Pulmonary artery endothelial cell (primary cell): Measurements from ENCODE around the gene DSTYK. TPM values are rescaled to one million over a fixed set of nuclear protein-coding genes. Genes with fewer than 3 reads are reported as not detected.
"Not testable (repeated sequence)": the region's sequence is repeated elsewhere in the genome, so short reads cannot be mapped to it uniquely, and the experiment has no call there.

ENCODE experiments used
- DNase-seq: peaks from one replicate; pipeline ENCODE4 v3.0.0-alpha.2; 2011; ENCODE audit warnings: low read depth, low spot score
- total RNA-seq: library from RNA; depleted of rRNA; stranded (reverse); fragments of >200 nt; gene quantifications from 2 replicates; pipeline ENCODE4 v1.2.3, GENCODE V29; 2014

The DSTYK gene
- total RNA-seq, 1 donor from 2014 or later: 11.1 TPM

- no peak for DNase-seq
These were observed 8.9 kb upstream of the DSTYK start for GRCh38 chr1:205220421-205220820.

DNA sequence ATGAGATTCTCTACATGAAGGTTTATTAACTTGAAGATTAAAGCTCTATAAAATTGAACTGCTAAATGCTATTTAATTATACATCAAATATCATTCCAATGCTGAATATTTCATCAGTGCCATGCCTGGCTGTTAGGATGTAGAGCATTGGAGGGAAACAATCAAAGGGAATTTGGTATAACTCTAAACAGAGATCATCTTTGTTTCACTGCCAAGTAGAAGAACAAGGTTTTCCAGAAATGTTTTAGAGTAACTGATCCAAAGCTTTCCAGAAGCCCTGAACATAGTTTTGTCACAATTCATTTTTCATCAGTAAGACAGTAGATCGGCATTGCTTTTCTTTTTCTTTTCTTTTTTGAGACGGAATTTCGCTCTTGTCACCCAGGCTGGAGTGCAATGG is 5.9 kb upstream of the DSTYK start:
- DNase-seq: no peak

DNA sequence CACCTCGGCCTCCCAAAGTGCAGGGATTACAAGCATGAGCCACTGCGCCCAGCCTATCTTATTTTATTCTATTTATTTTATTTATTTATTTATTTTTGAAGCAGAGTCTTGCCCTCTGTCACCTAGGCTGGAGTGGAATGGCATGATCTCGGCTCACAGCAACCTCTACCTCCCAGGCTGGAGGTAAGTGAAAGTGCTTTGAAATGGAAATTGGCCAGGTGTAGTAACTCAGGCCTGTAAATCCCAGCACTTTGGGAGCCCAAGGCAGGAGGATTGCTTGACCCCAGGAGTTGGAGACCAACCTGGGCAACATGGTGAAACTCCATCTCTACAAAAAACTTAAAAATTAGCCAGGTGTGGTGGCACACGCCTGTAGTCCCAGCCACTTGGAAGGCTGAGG is 5.1 kb upstream of the DSTYK start:
- DNase-seq: no peak

DNA sequence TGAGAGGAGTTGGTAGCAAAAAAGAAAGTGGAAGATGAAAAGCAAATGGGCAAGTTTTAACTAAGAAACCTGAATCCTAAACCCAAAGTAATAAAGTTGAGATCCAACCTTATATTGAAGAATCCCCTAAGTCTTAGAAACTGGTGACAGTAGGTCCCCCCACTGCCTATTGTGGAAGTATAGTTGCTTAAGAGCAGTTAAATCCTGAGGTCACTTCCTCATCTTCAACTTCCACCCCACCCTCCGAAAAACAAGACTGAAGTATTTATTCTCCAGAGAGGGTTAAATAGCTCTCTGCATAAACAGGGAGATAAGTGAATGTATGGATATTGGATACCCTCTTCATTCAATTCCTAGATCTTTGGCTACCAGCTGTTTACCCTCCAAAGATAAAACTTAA is 3.3 kb upstream of the DSTYK start:
- no peak for DNase-seq

- DNase-seq: no peak
These were observed 486 bp upstream of the DSTYK start for GRCh38 chr1:205211839-205212536.

DNA sequence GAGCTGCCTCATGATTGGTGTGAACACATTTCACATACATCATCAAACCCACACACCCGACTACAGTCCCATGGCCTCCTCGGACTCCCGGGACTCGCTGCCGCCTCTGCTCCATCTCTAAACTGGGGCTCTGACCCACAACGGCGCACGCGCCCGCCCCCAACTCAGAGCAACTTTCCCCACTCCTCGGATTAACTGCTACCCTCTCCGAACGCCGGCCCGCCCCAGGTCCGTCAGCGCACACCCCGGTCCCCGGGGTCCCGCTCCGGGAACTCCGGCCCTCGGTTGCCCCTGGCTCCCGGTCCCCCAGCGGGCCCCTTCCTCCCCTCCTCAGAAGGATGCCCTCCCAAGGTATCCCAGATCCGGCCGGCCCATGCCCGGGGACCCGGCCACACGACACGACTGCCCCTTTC is 740 bp downstream of the DSTYK start:
- no peak for DNase-seq

- DNase-seq: no peak
These were observed 2.7 kb downstream of the DSTYK start for GRCh38 chr1:205208811-205209210.

DNA sequence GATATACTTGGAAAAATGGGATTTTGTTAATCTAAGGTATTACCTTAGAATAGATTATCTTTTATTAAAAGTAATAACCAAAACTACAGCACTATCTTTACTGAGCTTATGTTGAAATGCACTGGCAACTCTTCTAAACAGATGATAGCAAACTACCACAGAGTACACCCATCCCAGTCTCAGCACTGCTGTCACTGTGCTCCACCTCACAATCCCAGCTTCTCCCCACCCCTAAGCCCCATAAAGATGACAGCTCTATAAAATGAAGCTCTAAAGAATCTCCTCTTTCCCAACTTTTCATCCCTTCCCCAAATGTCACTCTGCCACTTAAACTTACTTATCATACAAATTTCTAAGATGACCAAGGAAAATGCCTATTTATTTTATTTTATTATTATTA is 6.4 kb downstream of the DSTYK start:
- DNase-seq: no peak

DNA sequence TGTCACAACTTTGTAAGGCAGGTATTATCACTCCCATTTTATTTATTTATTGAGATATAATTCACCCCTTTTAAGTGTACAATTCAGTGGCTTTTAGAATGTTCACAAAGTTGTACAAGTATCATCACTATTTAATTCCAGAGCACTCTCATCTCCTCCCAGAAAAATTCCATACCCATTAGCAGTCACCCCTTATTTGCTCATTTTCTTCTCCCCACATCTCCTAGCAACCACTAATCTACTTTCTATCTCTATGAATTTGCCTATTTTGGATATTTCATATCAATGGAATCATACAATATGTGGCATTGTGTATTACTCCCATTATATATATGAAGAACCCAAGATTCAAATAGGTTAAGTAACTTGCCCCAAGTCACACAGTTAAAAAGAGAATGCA is 7.0 kb downstream of the DSTYK start:
- DNase-seq: no peak

DNA sequence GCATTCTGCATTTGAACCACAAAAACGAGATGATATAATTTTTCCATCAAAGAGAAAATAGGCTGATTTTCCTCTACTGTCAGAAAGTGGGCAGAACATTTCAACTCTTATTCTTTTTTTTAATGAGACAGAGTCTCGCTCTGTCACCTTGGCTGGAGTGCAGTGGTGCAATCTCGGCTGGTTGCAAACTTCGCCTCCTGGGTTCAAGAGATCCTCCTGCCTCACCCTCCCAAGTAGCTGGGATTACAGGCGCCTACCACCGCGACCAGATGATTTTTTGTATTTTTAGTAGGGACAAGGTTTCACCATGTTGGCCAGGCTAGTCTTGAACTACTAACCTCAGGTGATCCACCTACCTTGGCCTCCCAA is 11.6 kb downstream of the DSTYK start:
- DNase-seq: no peak

GRCh38 chr1:205199090-205199930 is 12.2 kb downstream of the DSTYK start:
- DNase-seq: no peak

DNA sequence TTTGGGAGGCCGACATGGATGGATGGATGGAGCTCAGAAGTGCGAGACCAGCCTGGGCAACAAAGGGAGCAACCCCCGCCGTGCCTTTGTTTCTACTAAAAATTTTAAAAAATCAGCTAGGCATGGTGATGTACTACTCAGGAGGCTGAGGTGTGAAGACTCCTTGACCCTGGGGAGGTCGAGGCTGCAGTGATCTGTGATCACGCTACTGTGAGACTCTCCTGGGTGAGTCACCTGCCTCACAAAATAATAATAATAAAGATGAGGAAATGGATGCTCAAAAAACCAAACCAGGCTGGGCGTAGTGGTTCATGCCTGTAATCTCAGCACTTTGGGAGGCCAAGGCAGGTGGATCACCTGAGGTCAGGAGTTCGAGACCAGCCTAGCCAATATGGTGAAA is 19.2 kb downstream of the DSTYK start:
- DNase-seq: no peak

- DNase-seq: no peak
These were observed 19.9 kb downstream of the DSTYK start for GRCh38 chr1:205191622-205192021.

DNA sequence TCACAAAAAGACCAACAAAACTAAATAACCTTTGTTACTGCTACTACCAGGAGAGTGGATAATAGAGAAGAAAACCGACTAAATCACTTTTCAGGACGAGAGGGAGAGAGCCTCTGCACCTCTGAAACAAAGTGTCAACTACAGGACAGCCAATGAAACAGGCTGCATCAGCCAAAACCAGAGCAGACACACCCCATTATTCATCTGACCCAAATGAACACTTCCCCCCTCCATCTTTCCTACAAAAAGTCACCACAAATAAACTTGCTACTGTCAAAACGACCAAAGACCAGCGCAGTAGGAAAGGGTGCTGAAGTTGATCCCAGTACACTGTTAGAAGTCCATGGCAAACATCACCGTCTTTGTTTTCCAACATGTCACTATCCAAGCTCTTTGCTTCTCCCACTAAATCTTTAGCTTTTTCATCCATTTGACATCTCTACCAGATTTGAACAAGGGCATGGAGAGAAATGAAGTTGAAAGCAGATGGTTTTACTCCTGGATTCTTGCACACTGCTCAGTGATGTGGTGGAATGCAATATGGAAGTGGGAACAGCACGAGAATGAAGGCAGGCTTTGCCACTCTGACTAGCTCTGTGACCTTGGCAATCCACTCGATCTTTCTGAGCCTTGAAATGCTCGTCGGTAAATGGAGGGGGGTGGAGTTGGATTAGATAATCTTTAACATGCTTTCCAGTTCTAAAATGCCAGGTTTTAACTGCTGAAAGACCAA is 20.5 kb downstream of the DSTYK start:
- DNase-seq: no peak

DNA sequence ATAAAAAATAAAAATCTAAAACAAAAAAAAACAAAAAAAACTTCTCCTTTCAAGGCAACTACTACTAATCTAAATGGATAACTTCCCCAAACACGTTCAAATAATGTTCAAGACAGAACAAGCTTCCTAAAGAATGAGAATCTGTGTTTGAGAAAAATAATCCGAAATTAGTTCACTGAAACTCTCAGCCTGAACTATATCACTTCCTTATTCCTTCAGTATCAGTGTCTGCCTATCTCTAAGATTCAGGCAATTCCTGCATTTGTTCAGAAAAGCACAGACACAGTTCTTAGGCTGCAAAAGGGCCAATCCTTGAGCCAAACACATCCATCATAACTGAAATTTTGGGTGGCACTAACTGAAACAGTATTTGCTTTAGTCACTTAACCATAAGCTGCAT is 22.4 kb downstream of the DSTYK start:
- DNase-seq: no peak

GRCh38 chr1:205188596-205188995 is 22.9 kb downstream of the DSTYK start:
- no peak for DNase-seq

DNA sequence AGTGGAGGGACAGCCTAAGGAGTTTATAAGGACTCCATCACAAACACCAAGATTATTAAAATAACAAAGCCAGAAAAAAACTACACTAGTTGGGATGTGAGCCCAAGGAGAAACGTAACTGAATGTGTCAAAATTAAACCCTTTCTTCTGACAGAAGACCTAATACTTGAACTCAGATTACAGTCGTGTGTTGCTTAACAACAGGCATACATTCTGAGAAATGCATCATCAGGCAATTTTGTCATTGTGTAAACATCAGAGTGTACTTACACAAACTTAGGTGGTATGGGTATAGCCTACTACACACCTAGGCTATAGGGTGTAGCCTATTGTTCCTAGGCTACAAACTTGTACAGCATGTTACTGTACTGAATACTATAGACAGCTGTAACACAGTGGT is 23.4 kb downstream of the DSTYK start:
- no peak for DNase-seq

DNA sequence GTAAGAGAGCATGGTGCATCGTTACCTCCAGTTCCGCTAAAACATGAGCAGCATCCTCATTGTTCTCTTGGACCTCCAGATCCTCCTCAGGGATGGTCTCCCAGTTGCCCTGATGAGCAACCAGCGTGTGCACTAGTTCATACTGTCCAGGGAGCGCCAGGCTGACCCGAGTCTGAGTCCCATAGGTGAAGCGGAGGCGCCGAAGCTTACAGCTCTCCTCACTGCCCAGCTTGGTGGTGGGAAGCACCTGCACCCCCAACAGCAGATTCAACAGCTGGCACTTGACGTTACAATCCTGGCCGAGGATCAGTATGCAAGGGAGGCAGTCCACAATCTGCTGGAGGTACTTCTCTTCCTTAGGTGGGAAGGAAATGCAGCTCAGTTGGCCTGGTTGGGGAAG is 24.1 kb downstream of the DSTYK start:
- no peak for DNase-seq

DNA sequence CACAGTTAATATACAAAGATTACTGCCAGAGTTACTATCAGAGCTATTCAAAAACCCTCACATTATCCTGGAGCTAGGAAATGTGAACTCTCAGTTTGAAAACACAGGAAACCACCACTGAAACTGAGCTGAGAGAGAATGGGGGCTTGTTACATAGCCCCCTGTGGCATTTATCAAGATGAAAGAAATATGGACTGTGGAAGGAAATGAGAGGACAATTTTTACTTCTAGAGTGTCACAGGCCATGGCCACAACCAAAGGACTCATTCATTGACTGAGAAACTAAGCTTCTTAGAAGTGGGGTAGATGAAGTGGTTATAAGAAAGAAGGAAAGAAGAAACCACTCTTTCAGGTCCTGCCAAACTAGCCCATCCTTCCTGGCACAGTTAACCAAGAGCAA is 25.3 kb downstream of the DSTYK start:
- no peak for DNase-seq

DNA sequence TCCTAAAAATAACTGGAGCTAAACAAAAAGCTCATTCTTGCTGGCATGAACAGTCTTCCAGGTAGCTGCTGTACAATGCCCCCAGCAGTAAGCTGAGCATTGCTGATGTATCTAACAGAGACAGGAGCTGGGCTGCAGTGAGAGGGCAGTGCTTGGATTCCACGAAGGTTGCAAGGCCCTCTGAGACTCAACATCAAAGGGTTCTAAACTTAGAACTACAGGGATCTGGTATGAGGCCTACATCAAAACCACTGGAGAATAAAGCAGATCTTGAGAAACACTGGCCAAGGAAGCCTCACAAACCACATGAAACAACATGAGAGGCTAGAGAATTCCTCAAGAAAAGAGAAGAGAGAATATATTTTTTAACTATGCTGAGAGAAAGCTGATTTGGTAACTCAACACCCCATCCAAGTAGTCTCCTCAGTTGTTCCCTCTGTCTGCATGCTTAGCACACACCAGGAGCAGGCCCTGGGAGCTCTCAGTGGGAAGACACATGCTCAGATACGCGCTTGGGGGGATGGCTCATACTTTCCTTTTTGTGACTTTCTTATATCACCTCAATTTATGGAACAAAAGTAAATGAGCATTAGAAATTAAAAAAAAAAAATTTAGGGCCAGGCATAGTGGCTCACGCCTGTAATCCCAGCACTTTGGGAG is 27.7 kb downstream of the DSTYK start:
- DNase-seq: no peak

DNA sequence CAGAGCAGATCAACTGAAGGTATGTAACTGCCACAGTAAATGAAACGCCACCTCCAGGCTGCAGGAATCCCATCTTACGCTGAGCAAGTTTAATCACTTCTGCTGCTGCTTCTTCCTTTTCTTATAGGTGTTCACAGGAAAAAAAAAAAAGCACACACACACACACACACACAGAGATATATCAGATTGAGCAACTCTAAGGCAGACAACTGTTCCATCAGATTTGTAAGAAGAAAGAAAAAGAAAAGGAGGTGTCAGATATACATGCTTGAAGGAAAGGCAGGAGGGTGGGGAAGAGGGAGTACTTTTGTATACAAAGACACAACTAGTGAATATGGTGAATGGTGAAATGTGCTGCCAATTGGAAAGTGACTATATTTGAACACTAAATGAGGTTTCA is 28.6 kb downstream of the DSTYK start:
- no peak for DNase-seq

DNA sequence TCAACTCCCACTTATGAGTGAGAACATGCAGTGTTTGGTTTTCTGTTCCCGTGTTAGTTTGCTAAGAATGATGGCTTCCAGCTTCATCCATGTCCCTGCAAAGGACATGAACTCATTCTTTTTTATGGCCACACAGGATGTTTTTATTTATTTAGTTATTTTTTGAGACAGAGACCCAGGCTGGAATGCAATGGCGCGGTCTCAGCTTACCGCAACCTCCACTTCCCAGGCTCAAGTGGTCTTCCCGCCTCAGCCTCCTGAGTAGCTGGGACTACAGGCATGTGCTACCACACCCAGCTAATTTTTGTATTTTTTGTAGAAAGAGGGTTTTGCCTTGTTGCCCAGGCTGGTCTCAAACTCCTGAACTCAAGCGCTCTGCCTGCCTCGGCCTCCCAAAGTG is 31.2 kb downstream of the DSTYK start:
- DNase-seq: not testable (repeated sequence)
